Activated CD4-positive, alpha-beta T cell treated with anti-CD3 and anti-CD28 coated beads, Interleukin-2, amount 50 U/mL, for 16 hours (primary cell): Measurements from ENCODE around the gene KLHL36.
"Not testable (repeated sequence)": the region's sequence is repeated elsewhere in the genome, so short reads cannot be mapped to it uniquely, and the experiment has no call there.

Source experiments
- DNase-seq: peaks from one replicate; pipeline ENCODE4 v3.0.0-alpha.2; 2020

Gene KLHL36

DNA sequence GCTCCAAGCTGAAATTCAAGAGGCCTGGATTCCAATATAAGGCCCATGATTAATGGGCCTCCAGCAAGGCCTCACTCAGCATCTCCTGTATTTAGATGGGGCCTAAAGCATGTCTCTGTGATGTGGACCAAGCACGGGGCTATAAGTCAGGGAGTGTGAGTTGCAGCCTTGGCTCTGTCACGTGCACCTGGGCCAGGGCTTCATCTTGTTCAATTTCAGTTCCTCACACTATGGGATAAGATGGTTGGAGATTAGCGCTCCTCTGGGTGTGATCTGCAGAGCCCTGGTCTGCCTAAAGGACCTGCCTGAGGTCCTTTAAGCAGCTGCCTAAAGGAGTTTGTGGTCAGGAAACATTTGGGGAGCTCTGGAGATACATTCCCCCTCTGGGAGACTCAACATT lies 25.2 kb downstream of the KLHL36 start:
- no peak for DNase-seq

GRCh38 chr16:84675423-84675822 lies 27.1 kb downstream of the KLHL36 start:
- no peak for DNase-seq

DNA sequence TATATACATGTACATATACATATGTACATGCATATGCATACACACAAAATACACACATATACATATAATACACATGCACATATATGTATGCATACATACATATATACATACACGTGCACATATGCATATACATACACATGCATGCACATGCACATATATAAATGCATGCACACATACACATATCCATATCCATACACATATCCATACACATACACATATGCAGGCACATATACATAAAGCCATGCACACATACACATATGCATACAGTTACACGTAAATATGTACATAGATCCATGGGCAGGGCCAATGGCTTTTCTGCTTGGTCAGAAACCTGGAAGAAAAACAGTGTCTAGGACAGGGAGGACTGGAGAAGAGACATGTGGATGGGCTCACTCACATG lies 27.6 kb downstream of the KLHL36 start:
- DNase-seq: no peak

GRCh38 chr16:84677017-84677803 lies 28.9 kb downstream of the KLHL36 start:
- DNase-seq: no peak

- no peak for DNase-seq
These were observed 29.5 kb downstream of the KLHL36 start for GRCh38 chr16:84677849-84678248.

DNA sequence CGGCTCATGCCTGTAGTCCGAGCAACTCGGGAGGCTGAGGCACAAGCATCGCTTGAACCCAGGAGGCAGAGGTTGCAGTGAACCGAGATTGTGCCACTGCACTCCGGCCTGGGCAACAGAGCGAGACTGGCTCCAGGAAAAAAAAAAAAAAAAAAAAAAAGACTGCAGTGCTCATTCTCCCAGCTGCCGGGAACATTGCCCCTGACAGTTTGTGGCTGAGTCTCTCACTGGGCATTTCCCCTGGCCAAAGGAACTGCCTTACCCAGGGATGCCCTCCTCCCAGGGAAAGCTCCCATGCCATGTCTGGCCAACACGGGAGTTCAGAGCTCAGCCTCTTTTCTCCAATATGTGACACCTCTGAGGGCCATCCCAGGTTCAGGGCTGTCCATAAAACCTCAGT lies 30.2 kb downstream of the KLHL36 start:
- no peak for DNase-seq

- no peak for DNase-seq
These were observed 32.0 kb downstream of the KLHL36 start for GRCh38 chr16:84680165-84680842.

GRCh38 chr16:84680843-84681629 lies 32.7 kb downstream of the KLHL36 start:
- DNase-seq: no peak

DNA sequence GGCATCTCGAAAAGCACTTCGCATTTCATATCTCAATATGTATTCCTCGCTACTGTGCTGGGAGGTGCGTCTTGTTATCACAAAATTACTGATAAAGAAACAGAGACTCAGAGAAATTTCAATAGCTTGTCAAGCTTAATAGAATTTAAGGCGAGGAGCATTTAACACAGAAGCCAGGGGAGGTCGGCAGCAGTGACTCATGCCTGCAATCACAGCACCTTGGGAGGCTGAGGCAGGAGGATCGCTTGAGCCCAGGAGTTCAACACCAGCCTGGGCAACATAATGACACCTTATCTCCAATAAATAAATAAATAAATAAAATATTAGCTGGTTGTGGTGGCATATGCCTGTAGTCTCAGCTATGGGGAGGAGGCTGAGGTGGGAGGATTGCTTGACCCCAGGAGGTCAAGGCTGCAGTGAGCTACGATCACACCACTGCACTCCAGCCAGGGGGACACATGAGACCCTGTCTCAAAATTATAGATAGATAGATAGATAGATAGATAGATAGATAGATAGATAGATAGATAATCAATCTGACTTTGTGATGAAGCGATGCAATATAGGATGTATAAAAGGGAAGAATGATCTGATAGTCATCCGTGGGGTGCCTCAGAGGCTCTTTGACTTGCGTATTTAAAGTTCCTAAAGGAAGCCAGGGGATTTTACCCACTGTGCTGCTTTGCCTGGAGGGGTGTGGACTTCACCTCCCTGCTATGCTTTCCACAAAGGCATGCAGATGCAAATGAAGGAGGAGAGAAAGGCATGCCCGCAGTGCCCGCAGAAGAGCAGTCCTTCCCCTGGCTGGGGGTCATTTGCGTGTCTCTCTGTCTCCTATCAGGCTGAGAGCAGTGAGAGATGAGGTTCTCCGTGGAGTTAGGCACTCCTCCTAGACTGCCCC lies 35.6 kb downstream of the KLHL36 start:
- DNase-seq: no peak

- DNase-seq: no peak
These were observed 36.3 kb downstream of the KLHL36 start for GRCh38 chr16:84684592-84684965.

DNA sequence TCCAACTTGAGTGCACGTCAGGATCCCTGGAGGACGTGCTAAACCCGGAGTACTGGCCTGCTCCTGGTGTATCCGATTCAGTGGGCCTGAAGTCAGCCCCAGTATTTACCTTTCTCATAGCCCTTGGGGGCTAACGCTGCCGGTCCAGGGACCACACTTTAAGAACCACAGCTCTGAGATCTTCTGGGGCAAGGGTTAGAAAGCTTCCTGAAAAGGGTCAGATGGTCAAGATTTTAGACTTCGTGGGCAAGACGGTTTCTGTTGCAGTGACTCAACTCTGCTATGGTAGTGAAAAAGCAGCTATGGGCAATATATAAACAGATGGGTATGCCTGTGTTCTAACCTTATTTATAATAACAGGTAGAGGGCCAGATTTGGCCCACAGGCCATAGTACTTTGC lies 36.9 kb downstream of the KLHL36 start:
- DNase-seq: no peak

GRCh38 chr16:84686707-84687298 lies 38.5 kb downstream of the KLHL36 start:
- no peak for DNase-seq

DNA sequence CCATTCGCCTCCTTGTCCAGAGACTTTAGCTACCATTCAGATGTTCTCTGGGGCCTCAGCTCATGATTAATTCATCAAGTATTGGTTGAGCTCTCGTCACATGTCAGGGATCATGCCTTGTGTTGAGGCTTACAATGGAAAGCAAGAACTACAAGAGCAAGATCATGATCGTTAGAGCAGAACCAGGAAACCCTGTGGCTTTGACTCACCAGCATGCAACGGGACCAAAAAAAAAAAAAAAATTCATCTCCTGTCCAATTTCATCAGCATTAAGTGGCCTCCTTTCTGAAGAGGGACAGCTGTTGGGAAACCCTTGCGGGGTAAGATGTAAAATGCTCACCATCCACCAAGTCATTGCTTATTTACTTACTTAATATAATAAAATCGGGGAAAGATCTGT lies 39.4 kb downstream of the KLHL36 start:
- no peak for DNase-seq

- not testable (repeated sequence) for DNase-seq
These were observed 39.9 kb downstream of the KLHL36 start for GRCh38 chr16:84688163-84688562.

DNA sequence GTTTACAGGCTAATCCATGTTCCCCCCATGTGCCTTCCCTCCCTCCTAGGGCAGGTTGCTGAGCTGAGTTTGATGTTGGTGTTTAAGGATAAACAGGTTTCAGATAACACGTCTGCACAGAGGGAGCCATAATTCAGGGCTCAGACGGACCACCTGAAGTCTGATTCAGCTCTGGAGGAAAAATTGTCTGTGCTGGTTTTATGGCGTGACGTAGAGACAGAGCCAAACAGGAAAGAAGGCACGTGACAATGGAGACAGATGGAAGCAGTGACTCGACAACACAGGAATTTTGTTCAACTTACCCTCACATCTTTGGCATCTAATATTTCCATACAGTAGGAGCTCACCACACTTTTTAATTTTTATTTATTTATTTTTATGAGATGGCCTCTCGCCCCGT lies 40.8 kb downstream of the KLHL36 start:
- DNase-seq: no peak

GRCh38 chr16:84690088-84690819 lies 41.9 kb downstream of the KLHL36 start:
- DNase-seq: no peak

GRCh38 chr16:84692451-84693214 lies 44.3 kb downstream of the KLHL36 start:
- no peak for DNase-seq

GRCh38 chr16:84693869-84694268 lies 45.6 kb downstream of the KLHL36 start:
- DNase-seq: not testable (repeated sequence)

DNA sequence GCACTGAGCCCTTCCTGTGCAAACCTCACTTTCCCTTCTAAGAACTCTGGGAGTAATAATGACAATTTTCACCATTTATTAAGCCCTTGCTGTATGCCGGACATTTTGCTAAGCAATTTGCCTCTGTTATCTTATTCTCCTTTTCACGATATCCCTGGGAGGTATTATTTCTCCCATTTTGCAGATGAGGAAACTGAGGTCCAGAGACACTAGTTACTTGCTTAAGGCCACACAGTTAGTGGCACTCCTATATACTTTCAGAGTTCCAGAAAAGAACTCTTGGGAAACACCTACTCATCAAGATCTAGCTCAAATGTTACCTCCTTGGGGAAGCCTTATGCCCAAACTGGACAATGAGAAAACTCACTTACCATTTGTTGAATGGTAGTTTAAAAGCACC lies 46.7 kb downstream of the KLHL36 start:
- DNase-seq: no peak

DNA sequence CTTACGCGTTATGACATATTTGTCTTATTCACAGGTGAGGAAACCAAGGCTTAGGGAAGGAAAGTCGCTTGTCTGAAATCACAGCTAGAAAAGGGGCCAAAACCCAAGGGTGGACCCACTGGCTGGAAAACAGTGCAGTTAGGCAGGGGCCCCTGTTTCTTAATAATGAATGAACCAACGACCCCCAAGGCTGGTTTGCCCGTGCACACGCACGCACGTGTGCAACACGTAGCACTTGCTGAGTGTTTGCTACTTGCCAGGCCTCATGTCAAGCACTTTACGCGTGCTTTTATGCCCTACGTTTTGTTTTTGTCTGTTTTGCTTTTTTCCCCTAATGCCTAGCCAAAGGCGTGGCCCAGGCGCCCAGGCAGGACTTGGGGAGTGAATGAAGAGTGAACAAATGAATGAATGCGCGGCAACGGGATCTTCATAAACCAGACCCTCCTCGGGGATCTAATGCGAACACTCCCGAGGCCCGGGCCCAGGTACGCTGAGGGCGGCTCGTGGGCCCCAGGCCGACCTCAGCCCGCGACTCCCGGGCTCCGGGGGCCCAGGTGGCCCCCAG lies 50.9 kb downstream of the KLHL36 start:
- DNase-seq: peak; percentile 14
